GM23248 (cell line): Measurements from ENCODE around the gene ATP2B1. TPM values are rescaled to one million over a fixed set of nuclear protein-coding genes. Genes with fewer than 3 reads are reported as not detected.

Experiments used
- DNase-seq: peaks from one replicate; pipeline ENCODE4 v3.0.0-alpha.2; 2015
- H2AFZ ChIP-seq: fragments of 200-600 bp; sonication (generic); 2 replicates; pipeline ENCODE4 v1.6.1; 2016; ENCODE audit warnings: antibody characterized with exemption
- H3F3A ChIP-seq: fragments of 200-600 bp; sonication (generic); 2 replicates; pipeline ENCODE4 v1.6.1; 2016; ENCODE audit warnings: mild to moderate bottlenecking, antibody characterized with exemption, mixed run types; ENCODE audit not compliant: insufficient read depth
- H3K27ac ChIP-seq: fragments of 200-600 bp; sonication (generic); 2 replicates; pipeline ENCODE4 v1.5.1; 2016; ENCODE audit warnings: mild to moderate bottlenecking
- H3K27me3 ChIP-seq: fragments of 200-600 bp; sonication (generic); replicated peaks from 2 replicates; pipeline ENCODE4 v1.6.1; 2016; ENCODE audit warnings: mild to moderate bottlenecking; ENCODE audit not compliant: insufficient read depth
- H3K36me3 ChIP-seq: fragments of 200-600 bp; sonication (generic); 2 replicates; pipeline ENCODE4 v1.6.1; 2016; ENCODE audit warnings: low read depth, mild to moderate bottlenecking
- H3K4me1 ChIP-seq: fragments of 200-600 bp; sonication (generic); 2 replicates; pipeline ENCODE4 v1.6.1; 2016; ENCODE audit warnings: mild to moderate bottlenecking; ENCODE audit not compliant: insufficient read depth
- H3K4me2 ChIP-seq: fragments of 200-600 bp; sonication (generic); one replicate; pipeline ENCODE4 v1.6.1; 2016; ENCODE audit warnings: mild to moderate bottlenecking; ENCODE audit not compliant: unreplicated experiment
- H3K4me3 ChIP-seq: fragments of 200-600 bp; sonication (generic); 2 replicates; pipeline ENCODE4 v1.5.1; 2016; ENCODE audit warnings: mild to moderate bottlenecking
- H3K79me2 ChIP-seq: fragments of 200-600 bp; sonication (generic); 2 replicates; pipeline ENCODE4 v1.6.1; 2016; ENCODE audit warnings: mild to moderate bottlenecking; ENCODE audit not compliant: insufficient read depth
- H3K9ac ChIP-seq: fragments of 200-600 bp; sonication (generic); 2 replicates; pipeline ENCODE4 v1.6.1; 2016; ENCODE audit warnings: mild to moderate bottlenecking
- H3K9me2 ChIP-seq: fragments of 200-600 bp; sonication (generic); 2 replicates; pipeline ENCODE4 v1.6.1; 2016; ENCODE audit warnings: mixed run types, mild to moderate bottlenecking, moderate library complexity; ENCODE audit not compliant: insufficient read depth
- H3K9me3 ChIP-seq: fragments of 200-600 bp; sonication (generic); one replicate; pipeline ENCODE4 v1.6.1; 2017; ENCODE audit warnings: low read depth
- H4K20me1 ChIP-seq: fragments of 200-600 bp; sonication (generic); 2 replicates; pipeline ENCODE4 v1.6.0; 2016; ENCODE audit not compliant: insufficient read depth
- EZH2 ChIP-seq: fragments of 200-600 bp; sonication (generic); IDR thresholded peaks from 2 replicates; pipeline ENCODE4 v1.6.1; 2018; ENCODE audit warnings: antibody characterized with exemption, mild to moderate bottlenecking; ENCODE audit not compliant: insufficient read depth, poor library complexity, severe bottlenecking
- EZH2phosphoT487 ChIP-seq: fragments of 200-600 bp; sonication (generic); IDR thresholded peaks from 2 replicates; pipeline ENCODE4 v1.6.1; 2018; ENCODE audit warnings: antibody characterized with exemption, moderate library complexity, mild to moderate bottlenecking, low read depth; ENCODE audit not compliant: insufficient read depth
- WGBS, 2 experiments: methylation state at CpG; one replicate each; pipeline ENCODE4 v1.1.6; 2015 to 2017; ENCODE audit warnings: low lambda C conversion rate in 2 of 2, low coverage in 1 of 2; ENCODE audit errors: missing lambda C conversion rate in 2 of 2; 5-methylcytosine and 5-hydroxymethylcytosine counted together
- in situ Hi-C: fragments of 300-500 bp; cut with MboI; formaldehyde crosslinking; loops from 2 replicates; pipeline ENCODE4 v1.15.0; 2020
- polyA plus RNA-seq: library from polyadenylated mRNA; unstranded; fragments of >200 nt; fragmentation: Nextera tagmentation; extraction: Ambion mirVana; gene quantifications from 2 replicates; pipeline ENCODE4 v1.2.1, GENCODE V29; 2016
- total RNA-seq: library from RNA; depleted of rRNA; stranded (reverse); fragments of >200 nt; shearing (Covaris generic); gene quantifications from 2 replicates; pipeline ENCODE4 v1.2.3, GENCODE V29; 2014

Gene ATP2B1
- total and polyA plus RNA-seq, 2 experiments from 2014 or later: 34.5 to 80.1 TPM

DNA sequence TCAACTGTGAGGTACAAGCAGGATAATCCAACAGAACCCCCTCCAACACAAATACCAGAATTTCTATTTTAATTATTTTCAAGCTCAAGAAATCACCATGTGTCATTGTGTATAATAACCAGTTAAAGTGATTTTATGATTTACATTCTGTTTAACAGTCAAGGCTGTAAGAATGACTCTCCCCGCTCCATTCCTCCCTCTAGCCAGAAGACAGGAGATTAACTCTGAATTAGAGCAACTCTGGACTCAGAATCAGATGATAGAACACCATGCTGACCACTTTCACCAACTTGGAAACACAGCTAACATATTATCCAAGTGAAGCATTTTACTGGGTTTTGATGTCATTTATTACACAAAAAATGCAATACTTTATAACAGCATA lies 71.9 kb downstream of the ATP2B1 start:
- Histone ChIP-seq H3K9me3 (no peaks in the 10 kb centered on the region), H3K4me1 (peaks cover 20% of the 10 kb centered on the region), H3K27ac (peak overlapping the region; percentile 50), H3K27me3 (no peaks in the 10 kb centered on the region), H3F3A (peaks cover 20% of the 10 kb centered on the region), H3K79me2 (peaks cover 61% of the 10 kb centered on the region), H3K9me2 (no peaks in the 10 kb centered on the region), H3K9ac (no peak overlapping the region), H3K4me2 (peak overlapping the region; percentile 51), H3K4me3 (peak overlapping the region; percentile 23; the same call in 1 of the 2 replicates), H2AFZ (no peak overlapping the region), H3K36me3 (peaks cover 20% of the 10 kb centered on the region), H4K20me1 (no peaks in the 10 kb centered on the region)
- in situ Hi-C loops: no loop called here
- no peak for TF ChIP-seq EZH2
- no peak for TF ChIP-seq EZH2phosphoT487
- peak; percentile 36 for DNase-seq
- WGBS, 2 experiments: 41 to 60% methylated on average over 1 of the region's 1 CpG

DNA sequence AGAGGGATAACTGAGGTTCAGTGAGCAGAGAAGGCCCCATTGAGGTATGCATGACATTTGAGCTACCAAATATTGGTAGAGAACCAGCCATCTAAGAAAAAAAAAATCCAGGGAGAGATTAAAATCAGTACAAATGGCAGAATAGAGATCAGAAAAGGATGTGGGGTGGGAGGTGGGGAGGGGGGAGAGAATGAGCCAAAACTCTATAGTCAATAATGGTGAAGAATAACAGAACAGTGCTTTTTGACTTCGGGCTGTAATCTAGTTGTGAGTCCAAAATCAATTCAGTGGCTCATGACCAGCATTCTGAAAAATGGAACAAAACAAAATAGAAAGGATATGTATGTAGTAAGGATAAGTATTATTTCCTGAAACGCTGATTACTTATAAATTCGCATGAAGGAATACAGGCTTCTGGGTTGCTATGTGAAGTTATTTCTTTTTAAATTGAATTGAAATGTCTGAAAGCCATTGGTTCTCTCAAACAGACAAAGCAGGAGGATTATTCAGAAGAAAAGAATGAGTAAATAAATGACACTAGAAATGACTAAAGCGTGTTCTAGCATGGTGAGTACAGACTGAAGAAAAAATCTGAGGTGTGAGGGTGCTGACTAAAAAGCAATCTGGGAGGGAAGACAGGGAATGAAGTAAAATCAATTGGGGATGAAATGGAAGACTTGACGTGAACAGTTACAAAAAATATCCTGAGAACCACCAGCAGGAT lies 72.4 kb downstream of the ATP2B1 start:
- Histone ChIP-seq H3K9me2 (no peaks in the 10 kb centered on the region), H3K27ac (peak overlapping the region; percentile 50), H3K4me1 (peaks cover 20% of the 10 kb centered on the region), H3K36me3 (peaks cover 15% of the 10 kb centered on the region), H3K9me3 (no peaks in the 10 kb centered on the region), H3K9ac (no peak overlapping the region), H2AFZ (no peak overlapping the region), H3F3A (peaks cover 20% of the 10 kb centered on the region), H3K4me3 (peak overlapping the region; percentile 23; the same call in 1 of the 2 replicates), H3K4me2 (peak overlapping the region; percentile 51), H4K20me1 (no peaks in the 10 kb centered on the region), H3K79me2 (peaks cover 56% of the 10 kb centered on the region), H3K27me3 (no peaks in the 10 kb centered on the region)
- in situ Hi-C loops: no loop called here
- TF ChIP-seq EZH2: no peak
- no peak for TF ChIP-seq EZH2phosphoT487
- peak; percentile 77 for DNase-seq
- WGBS, 2 experiments: 60 to 61% methylated on average over 5 of the region's 5 CpGs

DNA sequence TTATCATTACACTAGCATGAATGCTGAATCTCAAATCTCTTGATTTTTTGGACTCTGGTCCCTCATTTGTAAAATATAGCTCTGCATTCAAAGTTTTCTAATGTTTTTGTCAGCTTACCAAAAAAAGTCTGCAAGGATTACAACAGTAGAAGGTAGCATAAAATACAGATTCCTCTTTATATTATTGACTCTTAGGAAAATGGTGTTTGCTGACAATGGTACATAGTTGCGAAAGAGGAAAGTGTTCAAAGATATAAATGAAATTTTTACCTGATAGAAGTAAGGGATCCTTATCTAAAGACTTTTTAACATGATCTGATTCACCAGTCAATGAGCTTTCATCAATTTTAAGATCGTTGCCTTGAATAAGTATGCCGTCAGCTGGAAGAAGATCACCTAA lies 74.1 kb downstream of the ATP2B1 start:
- H3K9me2 ChIP-seq: no peaks in the 10 kb centered on the region
- no peak overlapping the region for H3K4me3 ChIP-seq
- no peaks in the 10 kb centered on the region for H3K9me3 ChIP-seq
- 97 to 99% methylated on average over 3 of the region's 3 CpGs for WGBS, 2 experiments
- no peak for DNase-seq
- TF ChIP-seq EZH2phosphoT487: no peak
- no peak for TF ChIP-seq EZH2
- peaks cover 19% of the 10 kb centered on the region for H3K36me3 ChIP-seq
- in situ Hi-C loops: no loop called here
- H3K27ac ChIP-seq: no peak overlapping the region
- H3K4me2 ChIP-seq: no peak overlapping the region
- no peak overlapping the region for H2AFZ ChIP-seq
- peaks cover 20% of the 10 kb centered on the region for H3K4me1 ChIP-seq
- H4K20me1 ChIP-seq: no peaks in the 10 kb centered on the region
- no peak overlapping the region for H3K9ac ChIP-seq
- no peaks in the 10 kb centered on the region for H3K27me3 ChIP-seq
- peaks cover 20% of the 10 kb centered on the region for H3F3A ChIP-seq
- peaks cover 41% of the 10 kb centered on the region for H3K79me2 ChIP-seq

DNA sequence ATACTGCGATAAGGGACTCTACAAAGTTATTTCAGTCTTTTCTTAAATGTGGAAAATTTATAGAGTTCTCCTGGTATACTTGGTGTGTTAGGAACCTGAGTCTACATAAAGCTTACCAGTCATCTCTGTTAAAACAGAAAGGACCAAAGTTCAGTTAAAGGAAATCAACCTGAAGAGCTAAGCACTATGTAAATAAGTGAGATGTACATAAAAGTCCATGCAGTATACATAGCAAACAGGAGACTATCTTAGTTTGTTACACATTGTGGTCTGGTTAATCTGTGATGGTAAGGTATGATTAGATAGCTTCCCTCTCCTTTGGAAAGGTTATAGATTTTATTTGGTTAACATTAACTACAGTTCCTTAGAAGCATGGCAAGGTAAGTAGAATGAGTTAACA lies 75.9 kb downstream of the ATP2B1 start:
- WGBS, 2 experiments: 98 to 100% methylated on average over 1 of the region's 1 CpG
- Histone ChIP-seq H3K27me3 (no peaks in the 10 kb centered on the region), H3K9ac (no peak overlapping the region), H3F3A (peaks cover 20% of the 10 kb centered on the region), H3K27ac (no peak overlapping the region), H3K4me1 (peaks cover 20% of the 10 kb centered on the region), H3K9me2 (no peaks in the 10 kb centered on the region), H2AFZ (no peak overlapping the region), H3K4me3 (no peak overlapping the region), H4K20me1 (no peaks in the 10 kb centered on the region), H3K36me3 (peaks cover 25% of the 10 kb centered on the region), H3K9me3 (no peaks in the 10 kb centered on the region), H3K4me2 (no peak overlapping the region), H3K79me2 (peaks cover 31% of the 10 kb centered on the region)
- in situ Hi-C loops: no loop called here
- TF ChIP-seq EZH2phosphoT487 (no peak), EZH2 (no peak)
- no peak for DNase-seq
